A549 treated with AZD2906 at 1 μM for 4 hours (cell line): ENCODE measurements around the gene C12orf75. TPM values are rescaled to one million over a fixed set of nuclear protein-coding genes. Genes with fewer than 3 reads are reported as not detected.

Experiments
- total RNA-seq: library from RNA; stranded (reverse); fragments of 200-300 nt; extraction: Qiagen RNA extraction; gene quantifications from 5 replicates; pipeline ENCODE4 v1.2.3, GENCODE V29; 2022

C12orf75 gene
- total RNA-seq, result 116 to 135 TPM (median 122 TPM) in 5 replicates

GRCh38 chr12:105330283-105330930 lies at the start of gene C12orf75:
TSS of gene C12orf75 (plus strand) at chr12:105330691. CDS start at chr12:105330892, 201 bp downstream.

Other genes with a start within 250 kb of the C12orf75 start
- gene ALDH1L2, start 246.2 kb upstream of the C12orf75 start, total RNA-seq, result 2.5 to 4.0 TPM (median 3.5 TPM) in 5 replicates
- gene WASHC4, start 223.0 kb upstream of the C12orf75 start, total RNA-seq, result 21.3 to 28.2 TPM (median 23.3 TPM) in 5 replicates
- gene APPL2, start 94.5 kb upstream of the C12orf75 start, total RNA-seq, result 20.1 to 33.3 TPM (median 23.7 TPM) in 5 replicates